ENCODE results near the gene MEF2B.
A peak's percentile ranks its signal among the peaks of the same experiment; 100 is the strongest.
"Not testable (repeated sequence)": the region's sequence is repeated elsewhere in the genome, so short reads cannot be mapped to it uniquely, and the experiment has no call there.

The MEF2B gene

DNA sequence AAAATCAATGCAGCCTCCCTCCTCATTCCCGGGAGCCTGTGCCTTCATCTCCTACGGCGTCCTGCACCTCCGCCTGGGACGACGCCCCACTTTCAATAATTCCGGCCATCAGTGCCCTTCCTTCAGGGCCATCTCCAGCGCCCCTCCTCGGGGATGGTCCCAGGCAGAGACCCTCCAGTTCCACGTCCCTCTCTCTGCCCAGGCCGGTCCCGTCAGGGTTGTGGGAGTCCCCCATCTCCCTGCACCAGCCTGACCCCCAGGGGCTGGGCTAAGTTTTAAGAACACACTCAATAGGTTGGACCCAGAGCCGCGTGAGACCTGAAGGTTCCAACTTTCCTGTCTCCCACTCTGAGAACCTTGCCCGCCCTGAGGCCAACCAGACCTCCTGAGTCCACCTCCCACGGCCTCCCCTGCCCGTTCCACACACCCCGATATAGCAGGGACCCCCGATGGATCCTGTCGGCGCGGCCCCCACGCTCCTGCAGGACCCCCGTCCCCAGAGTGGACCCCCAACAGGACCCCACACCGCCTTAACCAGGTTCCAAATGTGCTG is 32.4 kb downstream of the MEF2B start:
- Histone ChIP-seq H3K4me2 (ENCODE audit: low read depth, low read length, poor library complexity, severe bottlenecking) (peak overlapping the region; percentile 89), H3K36me3 (ENCODE audit: low read length) (no peaks in the 10 kb centered on the region), H3K9me2 (replicated peaks; ENCODE audit: insufficient read depth, low read length) (no peaks in the 10 kb centered on the region), H2AFZ (ENCODE audit: low read depth, low read length, severe bottlenecking) (peak overlapping the region; percentile 65), H3K27ac (ENCODE audit: low read depth, low read length) (peak overlapping the region; percentile 32), H3K4me3 (ENCODE audit: insufficient read depth, low read length, poor library complexity, severe bottlenecking) (peak overlapping the region; percentile 88), H3F3A (ENCODE audit: insufficient read depth) (peaks cover 19% of the 10 kb centered on the region; the same call in 1 of the 2 replicates), H3K9me3 (ENCODE audit: insufficient read depth, low read length) (no peaks in the 10 kb centered on the region), H3K27me3 (ENCODE audit: low read length) (no peaks in the 10 kb centered on the region), H3K9ac (ENCODE audit: low read length) (peak overlapping the region; percentile 95), H4K20me1 (ENCODE audit: low read depth, low read length) (no peaks in the 10 kb centered on the region), H3K79me2 (ENCODE audit: insufficient read depth, low read length) (peaks cover 9% of the 10 kb centered on the region)
- TF ChIP-seq EZH2phosphoT487 (conservative IDR thresholded peaks at IDR 0.05; ENCODE audit: low read length): no peak
- TF ChIP-seq, protein P1, sequence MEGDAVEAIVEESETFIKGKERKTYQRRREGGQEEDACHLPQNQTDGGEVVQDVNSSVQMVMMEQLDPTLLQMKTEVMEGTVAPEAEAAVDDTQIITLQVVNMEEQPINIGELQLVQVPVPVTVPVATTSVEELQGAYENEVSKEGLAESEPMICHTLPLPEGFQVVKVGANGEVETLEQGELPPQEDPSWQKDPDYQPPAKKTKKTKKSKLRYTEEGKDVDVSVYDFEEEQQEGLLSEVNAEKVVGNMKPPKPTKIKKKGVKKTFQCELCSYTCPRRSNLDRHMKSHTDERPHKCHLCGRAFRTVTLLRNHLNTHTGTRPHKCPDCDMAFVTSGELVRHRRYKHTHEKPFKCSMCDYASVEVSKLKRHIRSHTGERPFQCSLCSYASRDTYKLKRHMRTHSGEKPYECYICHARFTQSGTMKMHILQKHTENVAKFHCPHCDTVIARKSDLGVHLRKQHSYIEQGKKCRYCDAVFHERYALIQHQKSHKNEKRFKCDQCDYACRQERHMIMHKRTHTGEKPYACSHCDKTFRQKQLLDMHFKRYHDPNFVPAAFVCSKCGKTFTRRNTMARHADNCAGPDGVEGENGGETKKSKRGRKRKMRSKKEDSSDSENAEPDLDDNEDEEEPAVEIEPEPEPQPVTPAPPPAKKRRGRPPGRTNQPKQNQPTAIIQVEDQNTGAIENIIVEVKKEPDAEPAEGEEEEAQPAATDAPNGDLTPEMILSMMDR (IDR thresholded peaks at IDR 0.05; ENCODE audit: insufficient read depth, low read length, poor library complexity, severe bottlenecking): no peak

DNA sequence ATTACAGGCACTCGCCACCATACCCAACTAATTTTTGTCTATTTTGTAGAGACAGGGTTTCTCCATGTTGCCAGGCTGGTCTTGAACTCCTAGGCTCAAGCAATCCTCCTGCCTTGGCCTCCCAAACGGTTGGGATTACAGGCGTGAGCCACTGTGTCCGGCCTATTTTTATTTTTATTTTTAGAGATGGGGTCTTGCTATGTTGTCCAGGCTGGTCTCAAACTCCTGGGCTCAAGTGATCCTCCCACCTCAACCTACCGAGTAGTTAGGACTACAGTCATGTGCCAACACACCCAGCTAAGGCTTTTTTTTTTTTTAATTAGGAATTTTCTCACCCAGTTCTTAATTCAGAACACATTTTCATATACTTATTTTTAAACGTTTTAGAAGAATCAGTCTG is 34.4 kb downstream of the MEF2B start:
- not testable (repeated sequence) for H3F3A ChIP-seq (ENCODE audit: insufficient read depth); H3K79me2 ChIP-seq (ENCODE audit: insufficient read depth, low read length); H3K9ac ChIP-seq (ENCODE audit: low read length); H3K36me3 ChIP-seq (ENCODE audit: low read length); H4K20me1 ChIP-seq (ENCODE audit: low read depth, low read length); H3K4me3 ChIP-seq (ENCODE audit: insufficient read depth, low read length, poor library complexity, severe bottlenecking); H3K9me3 ChIP-seq (ENCODE audit: insufficient read depth, low read length); H2AFZ ChIP-seq (ENCODE audit: low read depth, low read length, severe bottlenecking); H3K27ac ChIP-seq (ENCODE audit: low read depth, low read length); H3K27me3 ChIP-seq (ENCODE audit: low read length); H3K9me2 ChIP-seq (replicated peaks; ENCODE audit: insufficient read depth, low read length); H3K4me2 ChIP-seq (ENCODE audit: low read depth, low read length, poor library complexity, severe bottlenecking)

DNA sequence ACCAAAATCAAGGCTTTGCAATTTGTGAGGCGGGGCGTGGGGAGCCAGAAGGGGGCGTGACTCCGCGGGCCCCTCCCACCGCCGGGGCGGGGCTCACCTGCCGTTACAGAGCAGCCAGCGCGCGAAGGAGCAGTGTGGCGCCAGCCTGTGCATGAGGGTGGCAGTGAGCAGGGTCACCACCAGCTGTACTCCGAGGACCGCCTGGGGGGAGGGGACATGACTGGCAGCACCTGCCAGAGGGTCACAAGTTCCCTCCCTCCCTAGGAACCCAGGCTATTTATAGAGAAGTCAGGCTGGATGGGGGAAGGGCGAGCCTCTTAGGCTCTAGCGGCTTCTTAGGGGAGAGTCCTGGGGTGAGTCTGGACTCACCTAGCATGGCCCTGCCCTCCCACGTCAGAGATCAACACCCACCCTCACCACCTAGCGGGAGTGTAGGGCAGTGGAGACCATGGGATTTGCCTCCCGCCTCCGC is 35.3 kb downstream of the MEF2B start:
- Histone ChIP-seq H3K4me3 (ENCODE audit: insufficient read depth, low read length, poor library complexity, severe bottlenecking) (no peak overlapping the region), H3K9ac (ENCODE audit: low read length) (no peak overlapping the region), H2AFZ (ENCODE audit: low read depth, low read length, severe bottlenecking) (no peak overlapping the region), H3K4me2 (ENCODE audit: low read depth, low read length, poor library complexity, severe bottlenecking) (peak overlapping the region; percentile 20), H3F3A (ENCODE audit: insufficient read depth) (peaks cover 8% of the 10 kb centered on the region; the same call in 1 of the 2 replicates), H3K36me3 (ENCODE audit: low read length) (0 out of 2 replicates have a peak, but pooled peaks cover 4% of the 10 kb centered on the region), H3K27ac (ENCODE audit: low read depth, low read length) (no peak overlapping the region), H3K9me2 (replicated peaks; ENCODE audit: insufficient read depth, low read length) (no peaks in the 10 kb centered on the region), H4K20me1 (ENCODE audit: low read depth, low read length) (no peaks in the 10 kb centered on the region), H3K27me3 (ENCODE audit: low read length) (no peaks in the 10 kb centered on the region), H3K9me3 (ENCODE audit: insufficient read depth, low read length) (peaks cover 8% of the 10 kb centered on the region), H3K79me2 (ENCODE audit: insufficient read depth, low read length) (peaks cover 9% of the 10 kb centered on the region)
- no peak for TF ChIP-seq EZH2phosphoT487 (conservative IDR thresholded peaks at IDR 0.05; ENCODE audit: low read length)
- TF ChIP-seq, protein P1 (IDR thresholded peaks at IDR 0.05; ENCODE audit: insufficient read depth, low read length, poor library complexity, severe bottlenecking): no peak

DNA sequence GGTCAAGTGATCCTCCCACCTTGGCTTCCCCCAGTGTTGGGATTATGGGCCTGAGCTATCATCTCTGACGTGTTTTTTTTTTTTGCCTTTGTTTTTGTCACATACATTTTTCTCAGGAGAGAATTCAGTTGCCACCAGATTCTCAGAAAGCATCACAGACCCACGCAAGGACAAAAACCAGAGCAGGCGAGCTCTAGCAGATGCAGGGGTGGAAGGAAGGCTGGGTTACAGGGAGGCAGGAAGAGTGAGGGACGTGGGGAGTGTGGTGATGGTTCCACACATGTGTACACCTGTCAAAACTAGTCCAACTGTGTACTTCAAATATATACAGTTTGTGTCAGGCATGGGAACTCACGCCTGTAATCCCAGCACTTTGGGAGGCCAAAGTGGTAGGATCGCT is 36.1 kb downstream of the MEF2B start:
- no peak overlapping the region for H3K27ac ChIP-seq (ENCODE audit: low read depth, low read length)
- H3K36me3 ChIP-seq (ENCODE audit: low read length): 0 out of 2 replicates have a peak, but pooled peaks cover 4% of the 10 kb centered on the region
- no peaks in the 10 kb centered on the region for H4K20me1 ChIP-seq (ENCODE audit: low read depth, low read length)
- H3K4me2 ChIP-seq (ENCODE audit: low read depth, low read length, poor library complexity, severe bottlenecking): no peak overlapping the region
- H3K9me3 ChIP-seq (ENCODE audit: insufficient read depth, low read length): peaks cover 8% of the 10 kb centered on the region
- peaks cover 7% of the 10 kb centered on the region; the same call in 1 of the 2 replicates for H3F3A ChIP-seq (ENCODE audit: insufficient read depth)
- no peaks in the 10 kb centered on the region for H3K9me2 ChIP-seq (replicated peaks; ENCODE audit: insufficient read depth, low read length)
- H2AFZ ChIP-seq (ENCODE audit: low read depth, low read length, severe bottlenecking): no peak overlapping the region
- H3K9ac ChIP-seq (ENCODE audit: low read length): no peak overlapping the region
- peaks cover 9% of the 10 kb centered on the region for H3K79me2 ChIP-seq (ENCODE audit: insufficient read depth, low read length)
- H3K27me3 ChIP-seq (ENCODE audit: low read length): no peaks in the 10 kb centered on the region
- H3K4me3 ChIP-seq (ENCODE audit: insufficient read depth, low read length, poor library complexity, severe bottlenecking): no peak overlapping the region
- no peak for TF ChIP-seq EZH2phosphoT487 (conservative IDR thresholded peaks at IDR 0.05; ENCODE audit: low read length)
- TF ChIP-seq, protein P1 (IDR thresholded peaks at IDR 0.05; ENCODE audit: insufficient read depth, low read length, poor library complexity, severe bottlenecking): no peak

Data from SU-DHL-6 (cell line).